Upper lobe of left lung (tissue), 6 donors: ENCODE results near the gene DNASE1L3. TPM values are rescaled to one million over a fixed set of nuclear protein-coding genes. Genes with fewer than 3 reads are reported as not detected.

ENCODE experiments used
- ATAC-seq, 2 donors: fragments of 200-7000 bp; cut with Tn5 transposase; one replicate each; pipeline ENCODE4 v1.9.1; 2022; ENCODE audit warnings: mild to moderate bottlenecking in 2 of 2, moderate library complexity in 2 of 2; ENCODE audit not compliant: low FRiP score in 2 of 2
- DNase-seq, 2 donors: peaks; one replicate each; pipeline ENCODE4 v3.0.0-alpha.2; 2019 to 2020
- H3K27ac ChIP-seq, 4 donors: fragments of 200-600 bp; sonication (generic); one replicate each; pipeline ENCODE4 v1.5.1; 2016 to 2019
- H3K27me3 ChIP-seq, 4 donors: fragments of 200-600 bp; sonication (generic); one replicate each; pipeline ENCODE4 v1.5.1; 2017 to 2019
- H3K36me3 ChIP-seq, 4 donors: fragments of 200-600 bp; sonication (generic); one replicate each; pipeline ENCODE4 v1.5.1; 2016 to 2019
- H3K4me1 ChIP-seq, 4 donors: fragments of 200-600 bp; sonication (generic); one replicate each; pipeline ENCODE4 v1.5.1; 2018 to 2019
- H3K4me3 ChIP-seq, 4 donors: fragments of 200-600 bp; sonication (generic); one replicate each; pipeline ENCODE4 v1.5.1; 2017 to 2019; ENCODE audit warnings: mild to moderate bottlenecking in 2 of 4, moderate library complexity in 1 of 4
- H3K9me3 ChIP-seq, 4 donors: fragments of 200-600 bp; sonication (generic); one replicate each; pipeline ENCODE4 v1.5.1; 2018 to 2019
- CTCF ChIP-seq, 6 experiments: fragments of 450-650 bp in 4 of 6; fragments of 200-600 bp in 2 of 6; sonication (generic) in 2 of 6; IDR thresholded peaks; one replicate each; pipeline ENCODE4 v1.5.1; 2016 to 2019; ENCODE audit warnings: antibody characterized with exemption in 6 of 6
- EP300 ChIP-seq, 4 donors: sonication (generic); formaldehyde crosslinking; IDR thresholded peaks; one replicate each; pipeline ENCODE4 v1.5.1; 2017; ENCODE audit warnings: antibody characterized with exemption in 4 of 4, control low read depth in 2 of 4
- POLR2A ChIP-seq, 4 donors: fragments of 450-650 bp; IDR thresholded peaks; one replicate each; pipeline ENCODE4 v1.5.1; 2016 to 2017; ENCODE audit warnings: antibody characterized with exemption in 4 of 4, mild to moderate bottlenecking in 2 of 4
- POLR2AphosphoS5 ChIP-seq, 2 donors: sonication (generic); formaldehyde crosslinking; IDR thresholded peaks; one replicate each; pipeline ENCODE4 v1.5.1; 2017; ENCODE audit warnings: antibody characterized with exemption in 2 of 2
- WGBS, 2 donors: methylation state at CpG; one replicate each; pipeline ENCODE4 v1.1.5; 2017 to 2018; 5-methylcytosine and 5-hydroxymethylcytosine counted together
- total RNA-seq, 6 donors: library from RNA; depleted of rRNA in 4 of 6; stranded (reverse); fragments of >200 nt in 4 of 6; gene quantifications; one replicate each; pipeline versions ENCODE4 v1.1.0 to v1.2.1, GENCODE V29; 2016 to 2021
- donor health status: DM: no; HTN: no; CAD: no; lungs with moderate emphysema.
- donor health status: DM: no; HTN: yes; CAD: no; lungs with severe emphysema.

DNASE1L3 gene
- total RNA-seq, 6 donors from 2014 or later, result 0.59 to 35.6 (median 3.3) TPM; not detected in 1

- peak overlapping the region in 3 of 4 donors; percentile 53 to 85 (median 79) for H3K27ac ChIP-seq
- TF ChIP-seq POLR2A (IDR thresholded peaks at IDR 0.05) (no peak), CTCF (IDR thresholded peaks at IDR 0.05) (no peak), POLR2AphosphoS5 (IDR thresholded peaks at IDR 0.05) (no peak), EP300 (IDR thresholded peaks at IDR 0.05) (no peak)
- no peak for ATAC-seq
Measured at GRCh38 chr3:58198804-58199203, 12.0 kb downstream of the DNASE1L3 start.

GRCh38 chr3:58198362-58198761, 12.4 kb downstream of the DNASE1L3 start:
- Histone ChIP-seq H3K4me1 (peaks cover 9 to 29% (median 19%) of the 10 kb centered on the region in 4 donors), H3K27me3 (no peaks in the 10 kb centered on the region), H3K9me3 (no peaks in the 10 kb centered on the region), H3K4me3 (no peak overlapping the region), H3K36me3 (no peaks in the 10 kb centered on the region), H3K27ac (peak overlapping the region; percentile 45 to 85 (median 66))
- no peak for TF ChIP-seq CTCF (IDR thresholded peaks at IDR 0.05)
- TF ChIP-seq POLR2AphosphoS5 (IDR thresholded peaks at IDR 0.05), result no peak
- no peak for TF ChIP-seq POLR2A (IDR thresholded peaks at IDR 0.05)
- TF ChIP-seq EP300 (IDR thresholded peaks at IDR 0.05), result no peak
- 62 to 68% methylated on average over 8 of the region's 8 CpGs for WGBS, 2 donors
- ATAC-seq (no peak), DNase-seq (no peak)

More at GRCh38 chr3:58198804-58199203, 12.0 kb downstream of the DNASE1L3 start:
- H3K4me1 ChIP-seq, result peaks cover 9 to 29% (median 19%) of the 10 kb centered on the region in 4 donors
- no peak overlapping the region for H3K4me3 ChIP-seq
- no peaks in the 10 kb centered on the region for H3K36me3 ChIP-seq
- H3K27me3 ChIP-seq, result no peaks in the 10 kb centered on the region
- DNase-seq, result no peak
- no peaks in the 10 kb centered on the region for H3K9me3 ChIP-seq

- WGBS, 2 donors, result 95% methylated on average over 10 of the region's 10 CpGs
- no peak for TF ChIP-seq CTCF (IDR thresholded peaks at IDR 0.05)
- TF ChIP-seq EP300 (IDR thresholded peaks at IDR 0.05), result no peak
- no peak for TF ChIP-seq POLR2A (IDR thresholded peaks at IDR 0.05)
- TF ChIP-seq POLR2AphosphoS5 (IDR thresholded peaks at IDR 0.05), result no peak
- H3K4me1 ChIP-seq, result peaks cover 9 to 29% (median 19%) of the 10 kb centered on the region in 4 donors
- ATAC-seq, result no peak
- no peaks in the 10 kb centered on the region for H3K9me3 ChIP-seq
- H3K27me3 ChIP-seq, result no peaks in the 10 kb centered on the region
- no peaks in the 10 kb centered on the region for H3K36me3 ChIP-seq
- DNase-seq, result no peak
- no peak overlapping the region for H3K4me3 ChIP-seq
- peak overlapping the region; percentile 45 to 85 (median 66) for H3K27ac ChIP-seq
Measured at GRCh38 chr3:58197588-58197987, 13.2 kb downstream of the DNASE1L3 start.

- H3K27ac ChIP-seq, result no peak overlapping the region
- WGBS, 2 donors, result 87 to 96% methylated on average over 12 of the region's 12 CpGs
- no peaks in the 10 kb centered on the region for H3K9me3 ChIP-seq
- no peak overlapping the region for H3K4me3 ChIP-seq
- H3K27me3 ChIP-seq, result no peaks in the 10 kb centered on the region
- TF ChIP-seq POLR2AphosphoS5 (IDR thresholded peaks at IDR 0.05), result no peak
- no peak for TF ChIP-seq EP300 (IDR thresholded peaks at IDR 0.05)
- no peak for TF ChIP-seq CTCF (IDR thresholded peaks at IDR 0.05)
- TF ChIP-seq POLR2A (IDR thresholded peaks at IDR 0.05), result no peak
- ATAC-seq (no peak), DNase-seq (no peak)
- H3K4me1 ChIP-seq, result peaks cover 4 to 20% (median 10%) of the 10 kb centered on the region in 4 donors
- H3K36me3 ChIP-seq, result no peaks in the 10 kb centered on the region
Measured at GRCh38 chr3:58193682-58194407, 16.9 kb downstream of the DNASE1L3 start.

GRCh38 chr3:58192069-58192468, 18.7 kb downstream of the DNASE1L3 start:
- 86 to 88% methylated on average over 5 of the region's 5 CpGs for WGBS, 2 donors
- TF ChIP-seq CTCF (IDR thresholded peaks at IDR 0.05) (no peak), EP300 (IDR thresholded peaks at IDR 0.05) (no peak), POLR2A (IDR thresholded peaks at IDR 0.05) (no peak), POLR2AphosphoS5 (IDR thresholded peaks at IDR 0.05) (no peak)
- Histone ChIP-seq H3K4me1 (peaks cover 5 to 14% (median 10%) of the 10 kb centered on the region in 4 donors), H3K27me3 (no peaks in the 10 kb centered on the region), H3K4me3 (no peak overlapping the region), H3K36me3 (no peaks in the 10 kb centered on the region), H3K9me3 (no peaks in the 10 kb centered on the region), H3K27ac (no peak overlapping the region)
- DNase-seq (no peak), ATAC-seq (no peak)
